Hepatic stellate cell (primary cell): ENCODE measurements around the gene SWT1.
"Not testable (repeated sequence)": the region's sequence is repeated elsewhere in the genome, so short reads cannot be mapped to it uniquely, and the experiment has no call there.

ENCODE experiments used
- DNase-seq: peaks from one replicate; pipeline ENCODE4 v3.0.0; 2011; ENCODE audit warnings: low spot score

SWT1 gene

DNA sequence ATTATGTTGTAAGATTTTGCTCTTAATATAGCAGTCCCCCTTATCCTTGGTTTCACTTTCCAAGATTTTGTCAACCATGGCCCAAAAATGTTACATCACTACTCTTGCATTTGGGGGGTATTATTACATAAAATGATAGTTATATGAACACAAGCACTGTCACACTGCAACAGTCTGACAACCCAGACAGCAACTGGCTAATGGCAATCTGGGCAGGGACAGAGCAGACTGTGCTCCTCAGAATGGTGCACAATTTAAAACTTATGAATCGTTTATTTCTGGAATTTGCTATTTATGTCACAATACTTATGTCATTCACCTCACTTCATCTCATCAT is 162.1 kb downstream of the SWT1 start:
- no peak for DNase-seq

DNA sequence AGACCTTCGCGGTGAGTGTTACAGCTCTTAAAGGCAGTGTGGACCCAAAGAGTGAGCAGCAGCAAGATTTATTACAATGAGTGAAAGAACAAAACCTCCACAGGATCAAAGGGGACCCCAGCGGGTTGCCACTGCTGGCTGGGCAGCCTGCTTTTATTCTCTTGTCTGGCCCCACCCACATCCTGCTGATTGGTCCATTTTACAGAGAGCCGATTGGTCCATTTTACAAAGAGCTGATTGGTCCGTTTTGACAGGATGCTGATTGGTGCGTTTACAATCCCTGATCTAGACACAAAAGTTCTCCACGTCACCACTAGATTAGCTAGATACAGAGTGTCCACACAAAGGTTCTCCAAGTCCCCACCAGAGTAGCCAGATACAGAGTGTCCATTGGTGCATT is 164.1 kb downstream of the SWT1 start:
- DNase-seq: not testable (repeated sequence)

GRCh38 chr1:185321653-185322221 is 164.8 kb downstream of the SWT1 start:
- not testable (repeated sequence) for DNase-seq

GRCh38 chr1:185322636-185323035 is 165.7 kb downstream of the SWT1 start:
- DNase-seq: no peak

DNA sequence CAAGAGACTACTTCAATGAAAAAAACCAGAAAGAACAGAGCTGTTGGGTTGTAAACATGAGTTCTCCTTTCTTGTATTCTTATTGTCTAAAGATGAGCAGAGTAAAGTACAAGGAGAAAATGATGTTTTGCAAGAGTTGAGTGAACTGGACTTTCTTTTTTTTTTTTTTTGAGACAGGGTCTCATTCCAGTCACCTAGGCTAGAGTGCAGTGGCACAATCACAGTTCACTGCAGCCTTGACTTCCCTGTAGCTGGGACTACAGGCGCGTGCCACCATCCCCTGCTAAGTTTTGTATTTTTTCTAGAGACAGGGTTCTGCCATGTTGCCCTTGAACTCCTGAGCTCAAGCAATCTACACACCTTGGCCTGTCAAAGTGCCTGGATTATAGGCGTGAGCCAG is 167.2 kb downstream of the SWT1 start:
- no peak for DNase-seq

- DNase-seq: no peak
These were observed 168.4 kb downstream of the SWT1 start for GRCh38 chr1:185325413-185325812.

DNA sequence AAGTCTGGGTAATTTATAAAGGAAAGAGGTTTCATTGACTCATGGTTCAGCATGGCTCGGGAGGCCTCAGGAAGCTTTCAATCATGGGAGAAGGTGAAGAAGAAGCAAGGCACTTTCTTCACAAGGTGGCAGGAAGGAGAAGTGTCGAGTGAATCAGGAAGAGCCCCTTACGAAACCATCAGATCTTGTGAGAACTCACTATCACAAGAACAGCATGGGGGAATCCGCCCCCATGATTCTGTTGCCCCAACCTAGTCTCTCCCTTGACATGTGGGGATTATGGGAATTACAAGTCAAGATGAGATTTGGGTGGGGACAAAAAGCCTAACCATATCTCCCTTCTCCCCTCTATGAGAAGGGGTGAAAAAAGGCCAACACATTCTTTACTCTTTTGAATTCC is 171.3 kb downstream of the SWT1 start:
- no peak for DNase-seq

- no peak for DNase-seq
These were observed 177.2 kb downstream of the SWT1 start for GRCh38 chr1:185334182-185334581.

GRCh38 chr1:185337246-185337645 is 180.3 kb downstream of the SWT1 start:
- no peak for DNase-seq

- DNase-seq: no peak
These were observed 182.0 kb downstream of the SWT1 start for GRCh38 chr1:185338719-185339622.

DNA sequence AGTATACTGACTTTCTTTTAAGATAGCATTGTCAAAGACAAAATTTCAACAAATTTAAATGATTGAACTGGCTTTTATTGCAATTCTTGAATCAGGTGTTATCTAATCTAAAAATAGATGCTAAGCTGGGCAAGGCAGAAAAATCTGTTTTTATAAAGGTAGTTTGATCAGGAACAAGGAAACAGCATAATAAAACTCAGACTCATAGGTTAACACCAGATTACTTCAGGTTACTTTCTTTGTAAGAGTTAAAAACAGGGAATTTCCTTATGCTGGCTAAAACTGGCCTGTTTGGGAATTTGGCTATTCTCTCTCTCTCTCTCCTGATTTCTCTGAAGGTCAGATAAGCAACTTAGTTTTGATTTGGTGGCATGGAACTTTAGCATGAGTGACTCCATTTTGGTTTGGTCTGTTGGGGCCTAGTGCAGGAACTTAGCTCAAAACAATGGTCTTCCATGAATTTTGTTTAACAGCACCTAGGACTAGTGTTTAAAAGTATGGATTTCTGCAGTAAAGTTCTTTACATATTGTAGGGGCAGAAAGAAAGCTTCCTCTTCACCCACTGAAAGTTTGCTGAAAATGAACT is 184.3 kb downstream of the SWT1 start:
- no peak for DNase-seq
